UCSD-AML1 (cell line): ENCODE data around the gene LLGL1.

Experiments
- DNase-seq: peaks from one replicate; lab custom pipeline; 2025; ENCODE audit not compliant: unreplicated experiment; lab: John Stamatoyannopoulos, UW

LLGL1 gene

DNA sequence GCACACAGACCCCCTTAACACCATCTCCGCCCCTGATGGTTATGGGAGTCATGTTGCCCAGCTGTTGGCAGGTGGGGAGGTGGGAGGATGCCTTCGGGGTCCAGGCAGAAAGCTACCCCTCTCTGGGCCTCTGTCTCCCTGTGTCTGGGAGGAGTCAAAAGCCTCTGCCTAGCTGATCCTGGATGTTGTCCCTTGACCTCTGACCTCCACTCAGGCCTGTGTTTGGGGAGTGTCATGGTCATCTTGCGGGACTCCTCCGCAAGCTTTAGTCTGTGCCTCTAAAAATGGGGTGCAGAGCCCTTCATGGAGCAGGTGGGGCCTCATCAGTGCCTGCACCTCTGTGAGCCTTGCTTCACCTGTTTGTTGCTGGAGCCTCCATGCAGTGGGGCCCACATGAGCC is 3.8 kb downstream of the LLGL1 start:
- no peak for DNase-seq

DNA sequence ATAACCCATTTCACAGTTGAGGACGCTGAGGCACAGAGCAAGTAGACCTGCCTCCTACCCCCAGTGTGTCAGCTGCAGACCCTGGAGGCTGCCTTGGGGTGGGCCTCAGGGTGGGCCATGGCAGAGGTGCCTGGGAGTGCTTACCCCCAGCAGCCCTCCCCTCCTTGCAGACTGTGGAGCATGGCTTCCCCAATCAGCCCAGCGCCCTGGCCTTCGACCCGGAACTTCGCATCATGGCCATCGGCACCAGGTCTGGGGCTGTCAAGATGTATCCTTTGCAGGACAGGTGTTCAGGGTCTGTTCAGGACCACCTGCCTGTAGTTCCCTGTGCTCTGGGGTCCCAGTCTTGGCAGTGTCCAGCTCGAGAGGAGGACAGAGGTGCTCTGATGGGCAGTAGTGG is 4.3 kb downstream of the LLGL1 start:
- no peak for DNase-seq

DNA sequence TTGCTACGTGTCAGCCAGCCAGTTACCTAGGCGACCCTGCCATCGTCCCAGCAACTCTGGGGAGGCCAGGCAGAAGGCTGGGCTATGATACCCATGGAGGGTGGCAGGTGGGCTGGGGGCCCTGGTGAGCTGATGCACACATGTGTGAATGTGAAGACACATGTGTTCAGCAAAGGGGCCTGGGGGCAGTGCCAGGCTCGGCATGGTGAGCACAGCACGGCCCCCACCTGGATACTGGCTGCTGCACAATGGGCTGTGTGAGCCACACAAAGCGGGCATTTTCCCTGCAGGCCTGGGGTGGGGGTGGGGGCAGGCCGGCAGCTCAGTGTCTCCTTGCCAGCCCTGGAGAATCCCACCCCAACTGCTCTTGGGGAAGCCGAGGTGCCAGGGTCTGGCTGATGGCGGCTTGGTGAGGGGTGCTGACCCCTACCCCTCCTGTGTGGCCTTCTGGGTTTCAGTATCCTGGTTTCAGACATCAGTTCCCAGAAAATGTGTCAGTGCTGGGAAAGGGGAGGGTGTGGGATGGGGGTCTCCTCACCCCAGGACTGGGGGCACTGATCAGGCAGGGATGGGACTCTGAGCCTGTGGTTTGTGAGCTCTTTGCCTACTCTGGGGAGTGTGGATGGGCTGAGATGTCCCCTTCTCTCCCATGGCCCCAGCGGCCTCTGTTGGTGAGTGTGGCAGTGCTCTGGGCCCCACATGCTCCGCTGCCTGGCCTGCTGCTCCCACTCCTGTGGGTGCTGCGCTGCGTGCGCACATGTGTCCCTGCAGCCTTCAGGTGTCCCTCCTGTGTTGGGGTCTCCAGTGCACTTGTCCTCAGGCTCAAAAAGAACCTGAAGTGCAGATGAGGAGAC is 5.1 kb downstream of the LLGL1 start:
- no peak for DNase-seq

DNA sequence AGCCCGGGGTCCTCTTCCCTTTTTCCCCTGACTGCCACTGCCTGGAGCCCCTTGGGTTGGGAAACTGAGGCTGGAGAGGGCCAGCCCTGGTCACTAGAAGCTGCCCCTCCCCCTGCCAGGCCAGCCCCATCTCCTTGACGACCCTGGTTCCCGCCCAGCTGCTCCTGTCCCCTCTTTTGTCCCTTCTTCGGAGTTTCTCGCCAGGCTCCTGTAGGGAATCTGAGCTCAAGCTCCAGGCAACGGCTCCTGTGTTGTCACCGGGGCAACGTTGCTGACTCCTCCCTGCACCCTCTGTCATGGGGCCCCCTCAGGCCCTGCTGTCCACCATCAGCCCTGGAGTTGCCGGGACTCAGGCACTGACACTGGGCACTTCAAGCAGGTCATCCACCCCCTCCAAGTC is 5.7 kb downstream of the LLGL1 start:
- no peak for DNase-seq

DNA sequence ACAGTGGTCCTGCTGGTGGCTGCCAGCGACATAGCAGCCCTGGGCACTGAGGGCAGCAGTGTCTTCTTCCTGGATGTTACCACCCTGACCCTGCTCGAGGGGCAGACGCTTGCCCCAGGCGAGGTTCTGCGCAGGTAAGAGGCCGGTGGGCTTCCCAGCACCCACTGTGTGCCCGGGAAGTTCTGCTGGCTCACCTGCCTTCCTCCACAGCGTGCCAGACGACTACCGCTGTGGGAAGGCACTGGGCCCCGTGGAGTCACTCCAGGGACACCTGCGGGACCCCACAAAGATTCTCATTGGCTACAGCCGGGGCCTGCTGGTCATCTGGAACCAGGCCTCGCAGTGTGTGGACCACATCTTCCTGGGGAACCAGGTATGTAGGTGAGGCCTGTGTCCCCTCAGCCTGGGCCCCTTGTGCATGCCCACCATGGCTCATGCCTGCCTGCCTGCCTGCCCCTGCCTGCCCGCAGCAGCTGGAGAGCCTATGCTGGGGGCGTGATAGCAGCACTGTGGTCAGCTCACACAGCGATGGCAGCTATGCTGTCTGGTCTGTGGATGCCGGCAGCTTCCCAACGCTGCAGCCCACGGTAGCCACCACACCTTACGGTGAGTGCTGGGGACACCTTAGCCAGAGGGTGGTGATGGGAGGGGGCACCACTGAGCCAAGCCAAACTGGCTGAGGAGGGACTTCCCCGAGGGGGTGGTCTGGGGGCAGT is 8.5 kb downstream of the LLGL1 start:
- DNase-seq, result no peak

DNA sequence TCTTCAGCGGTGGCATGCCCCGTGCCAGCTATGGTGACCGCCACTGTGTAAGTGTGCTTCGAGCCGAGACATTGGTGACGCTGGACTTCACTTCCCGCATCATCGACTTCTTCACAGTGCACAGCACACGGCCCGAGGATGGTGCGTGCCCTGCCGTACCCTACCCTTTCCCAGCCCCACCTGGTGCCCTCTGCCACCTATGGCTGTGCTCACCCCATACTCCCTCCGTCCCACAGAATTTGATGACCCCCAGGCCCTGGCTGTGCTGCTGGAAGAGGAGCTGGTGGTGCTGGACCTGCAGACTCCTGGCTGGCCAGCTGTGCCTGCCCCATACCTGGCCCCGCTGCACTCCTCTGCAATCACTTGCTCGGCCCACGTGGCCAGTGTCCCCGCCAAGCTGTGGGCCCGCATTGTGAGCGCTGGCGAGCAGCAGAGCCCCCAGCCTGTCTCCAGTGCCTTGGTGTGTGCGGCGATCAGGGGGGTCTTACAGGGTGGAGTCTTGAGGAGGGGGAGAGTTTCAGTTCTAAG is 9.5 kb downstream of the LLGL1 start:
- DNase-seq, result no peak

DNA sequence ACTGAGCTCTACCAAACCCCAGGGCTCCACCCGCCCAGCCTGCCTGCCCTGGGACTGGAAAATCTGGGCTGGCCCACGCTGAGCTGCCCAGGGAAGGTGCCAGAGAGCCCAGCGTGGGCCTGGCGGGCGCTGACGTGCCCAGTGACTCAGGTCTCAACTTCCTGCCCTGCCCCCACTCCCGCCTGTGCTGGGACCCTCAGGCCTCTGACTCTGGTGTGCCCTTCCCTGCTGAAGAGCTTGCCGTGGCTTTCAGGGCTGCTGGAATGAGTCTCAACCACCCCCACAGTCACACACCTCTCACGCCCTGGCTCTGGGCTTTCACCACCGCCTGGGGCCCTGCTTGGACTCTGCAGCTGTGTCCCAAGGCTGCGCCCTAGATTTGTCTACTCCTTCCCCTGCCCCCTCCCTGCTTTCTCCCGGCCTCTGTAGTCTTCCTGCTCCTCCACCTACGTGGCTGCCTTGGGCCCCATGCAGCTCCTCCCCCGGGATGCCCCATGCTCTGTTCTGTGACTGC is 10.4 kb downstream of the LLGL1 start:
- no peak for DNase-seq

DNA sequence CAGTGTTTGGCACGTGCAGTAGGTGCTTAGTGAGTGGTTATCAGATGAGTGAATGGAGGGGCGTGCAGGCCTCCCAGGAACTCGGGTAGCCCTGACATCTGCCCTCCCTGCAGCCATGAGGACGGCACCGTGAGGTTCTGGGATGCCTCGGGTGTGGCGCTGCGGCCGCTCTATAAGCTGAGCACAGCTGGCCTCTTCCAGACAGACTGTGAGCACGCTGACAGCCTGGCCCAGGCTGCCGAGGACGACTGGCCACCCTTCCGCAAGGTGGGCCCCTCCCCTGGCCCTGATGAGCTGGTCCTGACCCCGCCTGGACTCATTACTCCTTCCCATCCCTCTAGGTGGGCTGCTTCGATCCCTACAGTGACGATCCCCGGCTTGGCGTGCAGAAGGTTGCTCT is 11.1 kb downstream of the LLGL1 start:
- no peak for DNase-seq

DNA sequence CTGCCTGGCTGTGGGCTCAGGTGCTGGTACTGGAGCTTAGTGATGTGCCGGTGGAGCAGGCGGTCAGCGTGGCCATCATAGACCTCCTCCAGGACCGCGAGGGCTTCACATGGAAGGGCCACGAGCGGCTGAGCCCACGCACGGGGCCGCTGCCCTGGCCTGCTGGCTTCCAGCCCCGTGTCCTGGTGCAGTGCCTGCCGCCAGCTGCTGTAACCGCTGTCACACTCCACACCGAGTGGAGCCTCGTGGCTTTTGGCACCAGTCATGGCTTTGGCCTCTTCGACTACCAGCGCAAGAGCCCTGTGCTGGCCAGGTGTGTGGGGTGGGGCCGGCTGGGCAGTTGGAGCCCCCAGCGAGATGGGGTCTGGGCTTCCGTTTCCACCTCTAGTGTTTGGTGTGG is 12.0 kb downstream of the LLGL1 start:
- no peak for DNase-seq

DNA sequence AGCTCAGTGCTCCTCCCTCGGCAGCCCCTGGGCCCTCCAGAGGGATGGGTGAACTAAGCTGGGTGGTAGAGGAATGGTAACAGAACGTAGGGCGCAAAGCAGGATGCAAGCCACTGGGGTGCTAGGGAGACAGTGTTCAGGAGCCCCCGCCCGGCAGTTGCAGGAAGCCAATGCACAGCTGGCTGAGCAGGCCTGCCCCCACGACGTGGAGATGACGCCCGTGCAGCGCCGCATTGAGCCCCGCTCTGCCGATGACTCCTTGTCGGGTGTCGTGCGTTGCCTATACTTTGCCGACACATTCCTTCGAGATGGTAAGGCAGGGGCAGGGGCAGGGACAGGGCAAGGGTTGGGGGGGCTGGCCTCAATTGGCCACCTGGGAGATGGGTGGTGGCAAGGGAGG is 12.9 kb downstream of the LLGL1 start:
- DNase-seq, result no peak

DNA sequence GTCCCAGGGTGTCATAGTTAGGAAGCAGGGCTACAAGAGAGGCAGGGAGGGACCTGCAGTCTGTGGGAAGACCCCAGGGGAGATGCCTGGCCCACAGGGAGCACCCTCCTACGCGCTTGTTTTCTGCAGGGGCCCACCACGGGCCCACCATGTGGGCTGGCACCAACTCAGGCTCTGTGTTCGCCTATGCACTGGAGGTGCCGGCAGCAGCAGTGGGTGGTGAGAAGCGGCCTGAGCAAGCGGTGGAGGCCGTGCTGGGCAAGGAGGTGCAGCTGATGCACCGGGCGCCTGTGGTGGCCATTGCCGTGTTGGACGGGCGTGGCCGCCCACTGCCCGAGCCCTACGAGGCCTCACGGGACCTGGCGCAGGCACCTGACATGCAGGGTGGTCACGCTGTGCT is 15.0 kb downstream of the LLGL1 start:
- DNase-seq, result no peak

DNA sequence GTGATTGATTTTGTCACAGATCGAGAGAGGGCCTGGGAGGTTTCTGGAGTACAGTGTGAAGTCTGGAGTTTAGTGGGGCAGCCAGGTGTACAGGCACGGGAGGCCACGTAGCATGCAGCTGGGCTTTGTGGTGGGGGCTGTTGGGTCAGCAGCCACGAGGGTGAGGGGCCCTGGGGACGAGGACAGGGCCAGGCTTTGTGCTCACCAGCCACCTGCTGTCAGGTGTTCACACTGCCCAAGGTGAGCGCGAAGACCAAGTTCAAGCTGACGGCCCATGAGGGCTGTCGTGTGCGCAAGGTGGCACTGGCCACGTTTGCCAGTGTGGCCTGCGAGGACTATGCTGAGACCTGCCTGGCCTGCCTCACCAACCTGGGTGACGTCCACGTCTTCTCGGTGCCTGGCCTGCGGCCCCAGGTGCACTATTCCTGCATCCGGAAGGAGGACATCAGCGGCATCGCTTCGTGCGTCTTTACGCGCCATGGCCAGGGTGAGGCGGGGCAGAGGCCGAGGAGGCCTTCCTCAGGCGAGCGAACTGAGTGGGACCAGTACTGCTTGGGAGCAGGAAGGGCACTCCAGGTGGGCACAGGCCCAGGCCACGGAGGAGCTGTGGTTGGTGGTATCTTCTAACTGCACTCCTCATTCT is 15.9 kb downstream of the LLGL1 start:
- no peak for DNase-seq

DNA sequence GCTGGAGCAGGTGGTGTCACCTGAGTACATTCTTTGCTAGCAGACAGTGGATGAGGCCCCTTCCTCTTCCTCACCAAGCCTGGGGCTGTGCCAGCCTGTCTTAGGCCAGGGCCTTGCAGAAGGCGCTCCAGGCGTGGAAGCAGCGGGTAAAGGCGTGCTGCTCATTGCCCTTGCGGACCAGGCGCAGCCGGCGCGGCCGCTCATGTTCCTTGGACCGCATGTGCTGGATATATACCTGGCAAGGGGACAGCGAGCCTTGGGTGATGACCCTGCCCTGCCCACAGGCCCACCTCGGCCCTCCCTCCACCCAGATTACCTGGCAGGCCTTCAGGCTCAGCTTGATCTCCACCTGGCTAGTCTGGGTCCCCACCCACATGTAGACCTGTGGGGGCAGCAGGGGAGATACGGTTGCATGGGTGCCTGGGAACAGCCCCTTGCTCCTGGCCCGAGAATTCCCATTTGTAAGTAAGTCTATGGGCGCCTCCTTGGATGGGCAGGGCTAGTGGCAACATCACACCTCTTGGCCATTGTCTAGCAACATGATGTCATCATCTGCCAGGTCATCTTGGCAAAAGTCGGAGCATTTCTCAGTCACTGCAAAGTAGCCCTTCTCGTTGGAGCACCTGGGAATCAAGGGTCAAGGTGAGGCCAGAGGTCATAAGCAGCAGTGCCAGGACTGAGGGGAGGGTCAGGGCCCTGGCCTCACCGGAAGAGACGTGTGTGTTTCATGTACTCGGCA is 19.8 kb downstream of the LLGL1 start:
- DNase-seq, result no peak

DNA sequence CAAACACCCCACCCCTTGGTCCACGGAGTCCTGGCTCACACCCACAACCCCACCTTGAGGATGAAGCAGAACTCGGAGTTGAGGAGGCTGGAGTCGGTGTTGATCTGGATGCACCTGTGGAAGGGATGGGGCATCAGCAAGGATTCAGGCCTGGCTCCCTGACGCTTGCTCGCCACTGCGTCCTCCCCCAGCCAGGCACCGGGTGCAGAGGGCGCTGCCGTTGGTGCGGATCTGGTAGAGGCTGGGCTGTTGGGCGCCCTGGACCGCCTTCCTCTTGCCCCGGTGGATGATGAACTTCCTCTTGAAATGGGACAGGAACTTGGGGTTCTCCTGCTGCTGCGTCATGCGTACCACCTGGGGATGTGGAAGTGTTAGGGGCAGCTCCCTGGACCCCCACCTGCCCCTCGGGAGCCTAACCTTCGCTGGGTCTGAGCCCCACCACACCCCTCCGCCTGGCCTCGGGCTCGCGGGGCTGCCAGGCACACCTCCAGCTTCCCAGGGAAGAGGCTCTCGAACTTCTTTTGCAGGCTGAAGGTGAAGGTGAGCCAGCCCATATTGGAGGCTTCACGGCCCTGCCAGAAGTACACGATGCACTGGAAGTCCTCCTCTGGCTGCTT is 20.8 kb downstream of the LLGL1 start:
- DNase-seq, result no peak

DNA sequence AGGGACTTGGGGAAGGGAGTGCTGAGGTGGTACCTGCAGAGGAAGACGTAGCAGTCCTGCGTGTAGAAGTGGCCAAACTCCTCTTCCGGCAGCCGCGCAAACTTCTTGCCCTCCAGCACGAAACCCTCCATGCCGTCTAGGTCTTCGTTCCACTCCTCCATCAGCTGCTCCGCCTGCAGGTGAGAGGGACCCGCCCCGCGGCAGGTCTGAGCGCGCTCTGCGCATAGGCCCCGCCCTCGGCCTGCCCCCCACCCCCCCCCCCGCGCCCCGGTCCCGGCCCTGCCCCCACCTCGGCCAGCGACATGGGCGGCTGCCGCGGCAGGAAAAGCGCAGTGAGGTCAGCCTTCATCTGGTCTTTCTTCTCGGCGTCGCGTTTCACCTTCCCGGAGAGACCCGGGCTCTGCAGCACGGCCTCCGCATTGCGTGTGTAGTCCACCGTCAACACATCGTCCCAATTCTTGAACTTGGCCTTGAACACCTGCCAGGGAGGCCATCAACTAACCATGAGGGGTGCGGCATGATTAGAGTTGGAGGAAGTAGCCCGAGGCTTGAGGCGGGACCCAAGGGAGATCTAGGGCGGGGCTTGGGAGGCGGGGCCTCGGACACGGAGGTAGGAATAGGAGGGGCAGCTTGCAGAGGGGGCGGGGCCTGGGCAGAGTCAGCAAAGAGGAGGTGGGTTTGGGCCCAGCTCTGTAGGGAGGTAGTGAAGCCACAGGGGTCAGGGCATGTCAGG is 21.6 kb downstream of the LLGL1 start:
- no peak for DNase-seq

DNA sequence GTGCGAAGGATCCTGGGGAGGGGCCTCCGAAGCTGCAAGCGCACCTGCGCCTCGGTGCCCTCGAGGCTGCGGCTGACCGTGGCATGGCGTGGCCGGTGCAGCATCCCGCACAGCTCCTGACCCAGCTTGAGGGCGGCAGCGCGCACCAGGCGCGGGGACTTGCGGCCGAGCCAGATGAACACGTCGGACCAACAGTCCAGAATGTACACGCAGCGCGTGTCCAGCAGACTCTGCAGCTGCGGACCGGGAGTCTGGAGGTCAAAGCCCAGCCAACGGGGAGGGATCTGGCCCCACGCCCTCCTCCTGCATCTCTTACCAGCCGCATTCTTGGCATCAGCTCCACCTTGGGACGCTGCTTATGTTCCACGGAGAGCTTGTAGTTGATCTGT is 22.2 kb downstream of the LLGL1 start:
- DNase-seq, result no peak

DNA sequence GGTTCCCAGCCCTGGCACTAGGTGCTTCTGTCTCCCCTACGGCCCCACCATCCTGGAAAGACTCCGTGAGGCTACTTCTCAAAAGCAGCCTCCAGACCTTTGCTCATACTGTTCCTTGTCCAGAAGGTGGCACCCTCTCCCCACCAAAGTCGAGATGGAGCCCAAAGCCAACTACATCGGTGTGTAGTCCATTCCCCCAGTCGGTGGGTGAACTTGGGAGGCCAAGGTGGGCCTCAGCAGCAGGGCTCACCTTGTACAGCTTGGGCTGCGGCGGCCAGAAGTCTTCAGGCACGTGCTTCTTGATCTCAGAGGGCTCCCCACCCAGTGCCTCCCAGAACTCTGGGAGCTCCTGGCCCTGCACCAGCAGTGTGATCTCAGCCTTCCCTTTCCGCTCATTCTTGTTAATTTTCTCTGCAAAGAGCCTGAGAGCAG is 22.9 kb downstream of the LLGL1 start:
- peak; percentile 51 for DNase-seq

DNA sequence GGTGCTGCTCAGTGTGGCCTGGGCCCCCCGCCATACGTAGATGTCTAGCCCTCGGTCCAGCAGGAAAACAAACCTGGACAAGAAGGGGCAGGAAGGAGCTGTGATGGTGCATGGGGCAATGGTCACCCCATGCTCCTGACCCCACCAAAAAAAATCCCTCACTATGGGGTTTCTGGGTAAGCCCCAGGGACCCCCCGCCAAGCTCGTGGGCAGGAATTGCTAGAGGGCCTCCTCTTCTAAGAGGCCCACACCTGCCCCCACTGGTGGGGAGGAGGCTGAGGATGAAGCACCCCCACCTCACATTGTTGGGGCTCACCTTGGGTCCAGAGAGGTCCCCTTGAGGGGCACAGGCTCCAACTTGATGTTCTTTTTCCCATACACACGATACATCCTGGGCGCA is 23.4 kb downstream of the LLGL1 start:
- no peak for DNase-seq

DNA sequence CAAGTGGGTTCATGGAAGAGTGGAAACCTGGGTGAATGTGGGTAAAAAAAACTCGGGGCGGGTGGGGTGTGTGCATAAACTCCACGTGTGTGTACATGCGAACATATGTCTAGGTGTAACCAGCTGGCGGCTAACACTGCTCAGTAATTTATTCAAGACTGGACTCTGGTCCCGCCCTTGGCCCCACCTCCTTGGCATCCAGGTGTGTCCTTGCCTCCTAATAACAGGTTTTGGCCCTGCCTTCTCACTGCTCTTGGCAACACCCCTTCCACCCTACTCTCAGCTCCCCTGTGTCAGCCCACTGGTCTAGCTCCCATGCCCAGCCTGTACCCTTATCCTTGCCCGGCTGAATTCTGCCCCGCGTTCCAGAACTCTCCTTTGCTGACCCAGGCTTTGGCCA is 24.8 kb downstream of the LLGL1 start:
- DNase-seq, result no peak

DNA sequence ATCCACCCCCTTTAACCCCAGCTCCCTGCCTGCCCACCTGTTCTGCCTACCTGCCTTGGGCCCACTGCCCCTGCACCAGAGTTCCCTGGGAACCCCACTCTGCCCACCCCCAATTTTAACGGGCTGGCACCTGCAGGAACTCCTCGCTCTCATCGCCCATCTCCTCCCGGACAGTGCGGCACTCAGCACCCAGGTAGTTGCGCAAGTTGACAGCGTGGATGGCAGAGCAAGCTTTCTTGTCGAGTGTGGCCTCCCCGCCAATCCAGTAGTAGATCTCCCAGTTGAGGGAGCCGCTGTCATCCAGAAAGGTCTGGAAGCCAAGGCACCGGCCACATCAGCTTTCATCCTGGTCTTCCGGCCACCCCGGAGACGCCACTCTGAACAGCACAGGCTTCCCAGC is 25.3 kb downstream of the LLGL1 start:
- no peak for DNase-seq
